PC-9 (cell line): ENCODE results near the gene DEPP1. TPM values are rescaled to one million over a fixed set of nuclear protein-coding genes. Genes with fewer than 3 reads are reported as not detected.

Experiments used
- BruUV-seq: library from RNA; stranded (reverse); fragments of 400-500 nt; replicated peaks from 2 replicates; lab custom pipeline; 2021; lab: Mats Ljungman, UMichigan
- CTCF ChIA-PET: fragments of 300-600 bp; sonication (Branson Sonifier 250); formaldehyde crosslinking; loops from one replicate; lab custom pipeline; 2022; ENCODE audit warnings: antibody characterized with exemption; lab: Charles Lee
- POLR2A ChIA-PET: fragments of 300-600 bp; sonication (Branson Sonifier 250); formaldehyde crosslinking; loops from one replicate; lab custom pipeline; 2022; ENCODE audit warnings: antibody characterized with exemption; ENCODE audit not compliant: unreplicated experiment; lab: Charles Lee
- DNase-seq, 2 experiments: peaks; one replicate each; pipeline versions ENCODE4 v3.0.0 to v3.0.0-alpha.2; 2015 to 2022; ENCODE audit warnings: mixed read lengths in 1 of 2
- H2AFZ ChIP-seq: fragments of 200-600 bp; sonication (generic); 2 replicates; pipeline ENCODE4 v1.8.1; 2017; ENCODE audit warnings: antibody characterized with exemption
- H3F3A ChIP-seq: fragments of 200-600 bp; sonication (generic); 2 replicates; pipeline ENCODE4 v1.8.1; 2017; ENCODE audit warnings: antibody characterized with exemption, mild to moderate bottlenecking, low read depth; ENCODE audit not compliant: insufficient read depth
- H3K27ac ChIP-seq: fragments of 200-600 bp; sonication (generic); 2 replicates; pipeline ENCODE4 v1.6.1; 2016; ENCODE audit warnings: mixed run types
- H3K27me3 ChIP-seq: fragments of 200-600 bp; sonication (generic); 2 replicates; pipeline ENCODE4 v1.6.1; 2016; ENCODE audit warnings: low read depth, mixed run types; ENCODE audit not compliant: insufficient read depth
- H3K36me3 ChIP-seq: fragments of 200-600 bp; sonication (generic); 2 replicates; pipeline ENCODE4 v1.6.1; 2016; ENCODE audit warnings: low read depth, mixed run types
- H3K4me1 ChIP-seq: fragments of 200-600 bp; sonication (generic); replicated peaks from 2 replicates; pipeline ENCODE4 v1.6.1; 2016; ENCODE audit warnings: mixed run types; ENCODE audit not compliant: insufficient read depth
- H3K4me2 ChIP-seq: fragments of 200-600 bp; sonication (generic); 2 replicates; pipeline ENCODE4 v1.6.1; 2017; ENCODE audit warnings: mixed run types
- H3K4me3 ChIP-seq: fragments of 200-600 bp; sonication (generic); 2 replicates; pipeline ENCODE4 v1.6.1; 2016; ENCODE audit warnings: mixed run types
- H3K79me2 ChIP-seq: fragments of 200-600 bp; sonication (generic); 2 replicates; pipeline ENCODE4 v1.6.1; 2017; ENCODE audit warnings: low read depth, mixed run types
- H3K9me2 ChIP-seq: fragments of 200-600 bp; sonication (generic); 2 replicates; pipeline ENCODE4 v1.8.1; 2017; ENCODE audit warnings: mild to moderate bottlenecking; ENCODE audit not compliant: insufficient read depth
- H3K9me3 ChIP-seq: fragments of 200-600 bp; sonication (generic); 2 replicates; pipeline ENCODE4 v1.8.1; 2016; ENCODE audit warnings: low read depth; ENCODE audit not compliant: insufficient read depth
- H4K20me1 ChIP-seq: fragments of 200-600 bp; sonication (generic); 2 replicates; pipeline ENCODE4 v1.8.1; 2017; ENCODE audit not compliant: insufficient read depth
- EZH2 ChIP-seq: fragments of 200-600 bp; sonication (generic); IDR thresholded peaks from 2 replicates; pipeline ENCODE4 v1.8.0; 2017; ENCODE audit warnings: antibody characterized with exemption, low read depth
- intact Hi-C: fragments of 100-400 bp; cut with micrococcal nuclease; formaldehyde crosslinking; loops from one replicate; pipeline ENCODE4 v1.10.0; 2022; ENCODE audit not compliant: unreplicated experiment
- total RNA-seq: library from RNA; stranded (reverse); gene quantifications from 2 replicates; pipeline ENCODE4 v1.2.3, GENCODE V29; 2021
- TF ChIP-seq, protein P1 (sequence below): fragments of 200-600 bp; sonication (generic); conservative IDR thresholded peaks from 2 replicates; pipeline ENCODE4 v1.6.1; 2017; ENCODE audit warnings: mixed run types, antibody characterized with exemption, mild to moderate bottlenecking, moderate library complexity

The DEPP1 gene
- total RNA-seq, 1 experiment from 2014 or later = 13.2 TPM

DNA sequence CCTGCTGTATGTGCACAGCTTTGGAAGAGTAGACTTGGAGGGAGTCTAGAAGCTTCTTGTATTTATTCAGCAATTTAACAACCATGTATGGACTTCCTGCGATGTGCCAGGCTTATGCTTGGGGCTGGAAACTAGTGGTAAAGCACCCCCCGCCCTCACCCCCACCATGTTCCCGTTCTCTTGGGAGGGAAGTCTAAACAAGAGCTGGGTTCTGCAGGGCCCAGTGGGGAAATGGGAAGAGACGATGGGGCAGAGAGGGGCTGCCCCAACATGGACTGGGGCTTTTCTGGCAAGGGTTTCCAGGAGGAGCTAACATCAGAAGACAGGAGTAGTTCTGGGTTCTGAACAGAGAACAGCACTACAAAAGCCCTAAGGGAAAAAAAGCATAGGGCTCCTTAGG lies 11.0 kb downstream of the DEPP1 start:
- H2AFZ ChIP-seq = no peak overlapping the region
- peaks cover 10% of the 10 kb centered on the region; the same call in 1 of the 2 replicates for H3K4me1 ChIP-seq
- no peaks in the 10 kb centered on the region for H3K9me3 ChIP-seq
- H3F3A ChIP-seq = peaks cover 5% of the 10 kb centered on the region; the same call in 1 of the 2 replicates
- H3K4me3 ChIP-seq = no peak overlapping the region
- H3K27me3 ChIP-seq = no peaks in the 10 kb centered on the region
- H3K36me3 ChIP-seq = no peaks in the 10 kb centered on the region
- no TSS peak for BruUV-seq
- H4K20me1 ChIP-seq = no peaks in the 10 kb centered on the region
- TF ChIP-seq, protein P1, sequence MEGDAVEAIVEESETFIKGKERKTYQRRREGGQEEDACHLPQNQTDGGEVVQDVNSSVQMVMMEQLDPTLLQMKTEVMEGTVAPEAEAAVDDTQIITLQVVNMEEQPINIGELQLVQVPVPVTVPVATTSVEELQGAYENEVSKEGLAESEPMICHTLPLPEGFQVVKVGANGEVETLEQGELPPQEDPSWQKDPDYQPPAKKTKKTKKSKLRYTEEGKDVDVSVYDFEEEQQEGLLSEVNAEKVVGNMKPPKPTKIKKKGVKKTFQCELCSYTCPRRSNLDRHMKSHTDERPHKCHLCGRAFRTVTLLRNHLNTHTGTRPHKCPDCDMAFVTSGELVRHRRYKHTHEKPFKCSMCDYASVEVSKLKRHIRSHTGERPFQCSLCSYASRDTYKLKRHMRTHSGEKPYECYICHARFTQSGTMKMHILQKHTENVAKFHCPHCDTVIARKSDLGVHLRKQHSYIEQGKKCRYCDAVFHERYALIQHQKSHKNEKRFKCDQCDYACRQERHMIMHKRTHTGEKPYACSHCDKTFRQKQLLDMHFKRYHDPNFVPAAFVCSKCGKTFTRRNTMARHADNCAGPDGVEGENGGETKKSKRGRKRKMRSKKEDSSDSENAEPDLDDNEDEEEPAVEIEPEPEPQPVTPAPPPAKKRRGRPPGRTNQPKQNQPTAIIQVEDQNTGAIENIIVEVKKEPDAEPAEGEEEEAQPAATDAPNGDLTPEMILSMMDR = no peak
- TF ChIP-seq EZH2 = no peak
- no peak overlapping the region for H3K27ac ChIP-seq
- CTCF ChIA-PET = interaction anchor here (0.6 kb wide), 2 partner anchors 35 to 283 kb away, joined by 3 to 5 read pairs; no protein-coding TSS in a partner anchor
- POLR2A ChIA-PET = no interaction called here
- intact Hi-C loops = no loop called here
- H3K9me2 ChIP-seq = no peaks in the 10 kb centered on the region
- no peaks in the 10 kb centered on the region for H3K79me2 ChIP-seq
- no peak for DNase-seq
- no peak overlapping the region for H3K4me2 ChIP-seq

DNA sequence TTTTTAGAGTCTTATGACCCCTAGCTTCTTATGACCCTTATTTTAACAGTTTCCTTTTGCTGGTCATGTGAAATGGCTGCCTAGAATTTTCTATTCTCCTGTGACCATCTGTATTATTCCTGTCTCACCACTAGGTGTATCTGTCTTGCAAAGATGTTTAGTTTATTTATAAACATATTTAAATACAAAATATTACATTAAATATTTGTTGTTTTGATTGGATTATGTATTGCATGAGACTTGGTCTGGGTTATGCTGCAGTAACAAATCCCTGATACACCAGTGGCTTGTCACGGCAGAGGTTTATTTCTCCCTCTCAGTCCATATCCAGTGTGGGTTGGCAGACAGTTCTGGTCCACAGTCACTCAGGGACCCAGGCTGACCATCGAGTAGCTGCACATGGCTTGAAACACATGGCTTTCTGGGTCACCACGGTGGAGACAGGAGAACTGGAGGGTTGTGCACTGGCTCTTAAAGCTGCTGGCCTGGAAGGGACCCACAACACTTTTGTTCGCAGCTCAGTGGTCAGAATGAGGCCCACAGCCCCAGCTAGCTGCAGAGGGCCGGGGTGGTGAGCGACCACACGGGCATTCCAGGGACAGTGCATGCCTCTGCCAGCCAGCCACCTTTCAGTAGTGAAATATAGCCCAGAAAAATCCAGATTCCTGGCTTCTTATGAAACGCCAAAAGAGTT lies 11.6 kb downstream of the DEPP1 start:
- DNase-seq = no peak
- Histone ChIP-seq H3K36me3 (no peaks in the 10 kb centered on the region), H3K79me2 (no peaks in the 10 kb centered on the region), H3K4me2 (no peak overlapping the region), H4K20me1 (no peaks in the 10 kb centered on the region), H3K4me3 (no peak overlapping the region), H3F3A (peaks cover 5% of the 10 kb centered on the region; the same call in 1 of the 2 replicates), H3K9me2 (no peaks in the 10 kb centered on the region), H3K27ac (no peak overlapping the region), H3K27me3 (no peaks in the 10 kb centered on the region), H3K9me3 (no peaks in the 10 kb centered on the region), H2AFZ (no peak overlapping the region), H3K4me1 (peaks cover 10% of the 10 kb centered on the region; the same call in 1 of the 2 replicates)
- intact Hi-C loops = no loop called here
- POLR2A ChIA-PET = no interaction called here
- CTCF ChIA-PET = interaction anchor here (0.5 kb wide), 1 partner anchor 419 kb away, joined by 3 read pairs; no protein-coding TSS in a partner anchor
- TF ChIP-seq EZH2 = no peak
- TF ChIP-seq, protein P1 = peak; percentile 63
- BruUV-seq = no TSS peak

DNA sequence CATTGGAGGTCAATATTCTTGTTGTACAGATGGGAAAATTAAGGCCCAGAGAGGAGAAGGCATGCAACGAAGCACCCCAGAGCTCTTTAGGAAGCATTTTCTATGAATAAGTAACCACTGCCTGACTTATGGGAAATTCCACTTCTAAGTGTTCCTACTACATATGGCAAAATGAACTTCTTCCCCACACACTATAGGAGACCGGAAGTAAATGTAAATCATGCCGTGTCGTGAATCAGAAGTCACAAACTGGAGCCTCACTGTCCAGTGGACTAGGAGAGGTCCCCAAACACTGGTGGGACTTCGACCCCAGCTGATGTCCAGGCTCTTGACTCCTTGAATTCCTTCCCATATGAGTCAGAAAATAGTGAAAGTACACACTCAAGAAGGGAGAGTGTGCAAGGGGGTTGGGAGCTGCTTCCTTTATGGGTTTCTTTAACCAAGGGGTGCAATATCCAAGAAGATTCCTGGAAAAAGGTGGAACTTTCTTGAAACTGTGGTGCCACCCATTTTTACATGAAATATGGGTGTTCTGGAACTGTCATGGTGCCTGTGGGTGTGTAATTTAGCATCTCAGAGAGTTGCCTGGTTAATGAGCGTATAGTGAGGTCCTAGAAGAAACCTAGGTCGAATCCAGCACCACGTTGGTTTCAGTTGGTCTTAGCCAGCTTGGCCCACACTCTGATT lies 12.3 kb downstream of the DEPP1 start:
- peaks cover 10% of the 10 kb centered on the region; the same call in 1 of the 2 replicates for H3K4me1 ChIP-seq
- H2AFZ ChIP-seq = no peak overlapping the region
- no peaks in the 10 kb centered on the region for H3K9me2 ChIP-seq
- no peaks in the 10 kb centered on the region for H3K9me3 ChIP-seq
- DNase-seq = no peak
- no peaks in the 10 kb centered on the region for H3K27me3 ChIP-seq
- BruUV-seq = no TSS peak
- ChIA-PET POLR2A (interaction anchor here (0.6 kb wide), 1 partner anchor 997 kb away, joined by 4 read pairs; no protein-coding TSS in a partner anchor), CTCF (no interaction called here)
- TF ChIP-seq EZH2 = no peak
- TF ChIP-seq, protein P1 = no peak
- H3K36me3 ChIP-seq = no peaks in the 10 kb centered on the region
- no peak overlapping the region for H3K4me2 ChIP-seq
- H3K4me3 ChIP-seq = no peak overlapping the region
- H3K27ac ChIP-seq = no peak overlapping the region
- peaks cover 5% of the 10 kb centered on the region; the same call in 1 of the 2 replicates for H3F3A ChIP-seq
- H4K20me1 ChIP-seq = no peaks in the 10 kb centered on the region
- intact Hi-C loops = no loop called here
- H3K79me2 ChIP-seq = no peaks in the 10 kb centered on the region
